HepG2 (cell line): ENCODE results near the gene CYB5D1. TPM values are rescaled to one million over a fixed set of nuclear protein-coding genes. Genes with fewer than 3 reads are reported as not detected.

Source experiments
- KDM6A ChIP-seq: IDR thresholded peaks from 2 replicates; pipeline ENCODE4 v1.6.1; 2016; ENCODE audit warnings: low read depth
- MAFG ChIP-seq: sonication (generic); formaldehyde crosslinking; IDR thresholded peaks from 2 replicates; pipeline ENCODE4 v1.5.1; 2020; ENCODE audit warnings: mild to moderate bottlenecking, missing genetic modification reagents
- MBNL3 ChIP-seq: fragments of 250-450 bp; sonication (Bioruptor Pico); conservative IDR thresholded peaks from 2 replicates; pipeline ENCODE4 v1.8.0; 2022; ENCODE audit warnings: mild to moderate bottlenecking, inconsistent platforms
- MTA1 ChIP-seq: sonication (generic); formaldehyde crosslinking; IDR thresholded peaks from 2 replicates; pipeline ENCODE4 v1.4.0; 2020; ENCODE audit warnings: missing genetic modification reagents, mild to moderate bottlenecking, borderline replicate concordance
- SIN3A ChIP-seq: IDR thresholded peaks from 2 replicates; pipeline ENCODE4 v1.6.1; 2011; ENCODE audit warnings: low read depth, mild to moderate bottlenecking, control low read depth, low read length, borderline replicate concordance
- ZNF20 ChIP-seq: sonication (generic); formaldehyde crosslinking; IDR thresholded peaks from 2 replicates; pipeline ENCODE4 v1.4.0; 2020; ENCODE audit warnings: mild to moderate bottlenecking, moderate library complexity, missing genetic modification reagents
- polyA plus RNA-seq, 8 experiments: library from polyadenylated mRNA; depleted of rRNA in 3 of 8; stranded (reverse) in 7 of 8; unstranded in 1 of 8; fragments of >200 nt; fragmentation: Illumina TruSeq in 4 of 8; extraction: Trizol in 4 of 8; gene quantifications; 2 replicates each; pipeline versions ENCODE4 v1.2.1 to v1.2.3, GENCODE V29; 2011 to 2016; ENCODE audit warnings: low read depth in 4 of 8, missing spikeins in 1 of 8, mixed read lengths in 1 of 8; ENCODE audit not compliant: insufficient read depth in 1 of 8
- total RNA-seq, 5 experiments: library from RNA; depleted of rRNA; stranded (reverse); fragments of >200 nt; fragmentation: Illumina TruSeq; extraction: Trizol; gene quantifications; 2 replicates each; pipeline ENCODE4 v1.2.3, GENCODE V29; 2016; ENCODE audit warnings: low read depth in 1 of 5
- TF ChIP-seq, protein P1 (sequence below): sonication (generic); formaldehyde crosslinking; IDR thresholded peaks from 2 replicates; pipeline ENCODE4 v1.5.0; 2020; ENCODE audit warnings: mild to moderate bottlenecking, missing genetic modification reagents, borderline replicate concordance
- TF ChIP-seq, protein P2 (sequence below), 2 experiments: IDR thresholded peaks; 2 replicates each; pipeline ENCODE4 v1.6.1; 2011 to 2012; ENCODE audit warnings: low read length in 2 of 2, borderline replicate concordance in 1 of 2, low read depth in 1 of 2, mild to moderate bottlenecking in 1 of 2, moderate library complexity in 1 of 2
- TF ChIP-seq, protein P3 (sequence below): sonication (generic); formaldehyde crosslinking; IDR thresholded peaks from 2 replicates; pipeline ENCODE4 v1.4.0; 2020; ENCODE audit warnings: missing genetic modification reagents
- TF ChIP-seq, protein P4 (sequence below), 2 experiments: sonication (generic) in 1 of 2; formaldehyde crosslinking in 1 of 2; IDR thresholded peaks; 2 replicates each; pipeline versions ENCODE4 v1.5.1 to v1.6.1; 2011 to 2020; ENCODE audit warnings: borderline replicate concordance in 1 of 2, low read depth in 1 of 2, low read length in 1 of 2, mild to moderate bottlenecking in 1 of 2, missing genetic modification reagents in 1 of 2, moderate library complexity in 1 of 2

The CYB5D1 gene
- total and polyA plus RNA-seq, 2 of the 13 experiments (the other 11 are each of a cell fraction or from before 2014, with no cell fraction given): 8.9 to 17.0 TPM

DNA sequence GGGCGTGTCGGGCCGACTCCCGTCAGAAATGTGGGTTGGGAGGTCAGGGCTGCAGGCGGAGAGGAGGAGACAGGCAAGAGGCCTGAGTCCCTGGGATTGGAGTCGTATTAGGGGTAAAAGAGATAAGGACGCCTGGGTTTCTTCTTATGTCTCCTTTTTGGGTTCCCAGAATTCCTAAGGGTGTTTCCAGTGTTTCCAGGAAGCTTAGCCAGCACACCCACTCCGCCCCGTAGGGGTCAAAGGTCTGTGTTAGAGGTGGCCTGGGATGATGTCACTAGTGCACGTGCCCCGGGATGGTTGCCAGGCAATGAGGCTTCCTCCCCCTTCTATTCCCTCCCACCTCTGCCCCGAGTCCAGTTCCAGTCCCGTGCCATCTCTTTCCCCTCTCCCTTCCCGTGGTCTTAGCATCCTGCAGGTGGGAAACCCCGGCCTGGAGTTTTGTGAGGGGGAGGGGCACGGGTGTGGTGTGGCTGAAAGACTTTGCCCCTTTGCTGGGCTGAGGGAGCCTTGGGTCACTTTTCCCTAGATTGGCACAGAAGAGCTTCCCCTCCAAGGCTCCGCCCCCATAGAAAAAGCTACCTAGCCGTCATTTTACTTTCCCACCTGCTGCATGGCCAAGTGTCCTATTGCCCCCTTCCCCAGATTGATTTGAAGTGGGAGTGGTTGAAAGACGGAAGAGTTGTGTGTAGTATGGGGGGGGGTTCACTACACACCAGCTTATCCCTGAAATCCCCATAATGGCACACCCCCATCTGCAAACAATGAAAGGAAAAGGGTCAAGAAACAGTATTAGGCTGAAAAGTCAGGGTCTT lies 21.0 kb upstream of the CYB5D1 start (continued):
- TF ChIP-seq, protein P1, sequence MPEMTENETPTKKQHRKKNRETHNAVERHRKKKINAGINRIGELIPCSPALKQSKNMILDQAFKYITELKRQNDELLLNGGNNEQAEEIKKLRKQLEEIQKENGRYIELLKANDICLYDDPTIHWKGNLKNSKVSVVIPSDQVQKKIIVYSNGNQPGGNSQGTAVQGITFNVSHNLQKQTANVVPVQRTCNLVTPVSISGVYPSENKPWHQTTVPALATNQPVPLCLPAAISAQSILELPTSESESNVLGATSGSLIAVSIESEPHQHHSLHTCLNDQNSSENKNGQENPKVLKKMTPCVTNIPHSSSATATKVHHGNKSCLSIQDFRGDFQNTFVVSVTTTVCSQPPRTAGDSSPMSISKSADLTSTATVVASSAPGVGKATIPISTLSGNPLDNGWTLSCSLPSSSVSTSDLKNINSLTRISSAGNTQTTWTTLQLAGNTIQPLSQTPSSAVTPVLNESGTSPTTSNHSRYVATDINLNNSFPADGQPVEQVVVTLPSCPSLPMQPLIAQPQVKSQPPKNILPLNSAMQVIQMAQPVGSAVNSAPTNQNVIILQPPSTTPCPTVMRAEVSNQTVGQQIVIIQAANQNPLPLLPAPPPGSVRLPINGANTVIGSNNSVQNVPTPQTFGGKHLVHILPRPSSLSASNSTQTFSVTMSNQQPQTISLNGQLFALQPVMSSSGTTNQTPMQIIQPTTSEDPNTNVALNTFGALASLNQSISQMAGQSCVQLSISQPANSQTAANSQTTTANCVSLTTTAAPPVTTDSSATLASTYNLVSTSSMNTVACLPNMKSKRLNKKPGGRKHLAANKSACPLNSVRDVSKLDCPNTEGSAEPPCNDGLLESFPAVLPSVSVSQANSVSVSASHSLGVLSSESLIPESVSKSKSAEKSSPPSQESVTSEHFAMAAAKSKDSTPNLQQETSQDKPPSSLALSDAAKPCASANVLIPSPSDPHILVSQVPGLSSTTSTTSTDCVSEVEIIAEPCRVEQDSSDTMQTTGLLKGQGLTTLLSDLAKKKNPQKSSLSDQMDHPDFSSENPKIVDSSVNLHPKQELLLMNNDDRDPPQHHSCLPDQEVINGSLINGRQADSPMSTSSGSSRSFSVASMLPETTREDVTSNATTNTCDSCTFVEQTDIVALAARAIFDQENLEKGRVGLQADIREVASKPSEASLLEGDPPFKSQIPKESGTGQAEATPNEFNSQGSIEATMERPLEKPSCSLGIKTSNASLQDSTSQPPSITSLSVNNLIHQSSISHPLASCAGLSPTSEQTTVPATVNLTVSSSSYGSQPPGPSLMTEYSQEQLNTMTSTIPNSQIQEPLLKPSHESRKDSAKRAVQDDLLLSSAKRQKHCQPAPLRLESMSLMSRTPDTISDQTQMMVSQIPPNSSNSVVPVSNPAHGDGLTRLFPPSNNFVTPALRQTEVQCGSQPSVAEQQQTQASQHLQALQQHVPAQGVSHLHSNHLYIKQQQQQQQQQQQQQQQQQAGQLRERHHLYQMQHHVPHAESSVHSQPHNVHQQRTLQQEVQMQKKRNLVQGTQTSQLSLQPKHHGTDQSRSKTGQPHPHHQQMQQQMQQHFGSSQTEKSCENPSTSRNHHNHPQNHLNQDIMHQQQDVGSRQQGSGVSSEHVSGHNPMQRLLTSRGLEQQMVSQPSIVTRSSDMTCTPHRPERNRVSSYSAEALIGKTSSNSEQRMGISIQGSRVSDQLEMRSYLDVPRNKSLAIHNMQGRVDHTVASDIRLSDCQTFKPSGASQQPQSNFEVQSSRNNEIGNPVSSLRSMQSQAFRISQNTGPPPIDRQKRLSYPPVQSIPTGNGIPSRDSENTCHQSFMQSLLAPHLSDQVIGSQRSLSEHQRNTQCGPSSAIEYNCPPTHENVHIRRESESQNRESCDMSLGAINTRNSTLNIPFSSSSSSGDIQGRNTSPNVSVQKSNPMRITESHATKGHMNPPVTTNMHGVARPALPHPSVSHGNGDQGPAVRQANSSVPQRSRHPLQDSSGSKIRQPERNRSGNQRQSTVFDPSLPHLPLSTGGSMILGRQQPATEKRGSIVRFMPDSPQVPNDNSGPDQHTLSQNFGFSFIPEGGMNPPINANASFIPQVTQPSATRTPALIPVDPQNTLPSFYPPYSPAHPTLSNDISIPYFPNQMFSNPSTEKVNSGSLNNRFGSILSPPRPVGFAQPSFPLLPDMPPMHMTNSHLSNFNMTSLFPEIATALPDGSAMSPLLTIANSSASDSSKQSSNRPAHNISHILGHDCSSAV (CRISPR knock-in tag): no peak
- peak; percentile 99 for TF ChIP-seq SIN3A
- TF ChIP-seq MTA1 (CRISPR knock-in tag): peak; percentile 95; the same call in 1 of the 2 replicates
- TF ChIP-seq, protein P2, sequence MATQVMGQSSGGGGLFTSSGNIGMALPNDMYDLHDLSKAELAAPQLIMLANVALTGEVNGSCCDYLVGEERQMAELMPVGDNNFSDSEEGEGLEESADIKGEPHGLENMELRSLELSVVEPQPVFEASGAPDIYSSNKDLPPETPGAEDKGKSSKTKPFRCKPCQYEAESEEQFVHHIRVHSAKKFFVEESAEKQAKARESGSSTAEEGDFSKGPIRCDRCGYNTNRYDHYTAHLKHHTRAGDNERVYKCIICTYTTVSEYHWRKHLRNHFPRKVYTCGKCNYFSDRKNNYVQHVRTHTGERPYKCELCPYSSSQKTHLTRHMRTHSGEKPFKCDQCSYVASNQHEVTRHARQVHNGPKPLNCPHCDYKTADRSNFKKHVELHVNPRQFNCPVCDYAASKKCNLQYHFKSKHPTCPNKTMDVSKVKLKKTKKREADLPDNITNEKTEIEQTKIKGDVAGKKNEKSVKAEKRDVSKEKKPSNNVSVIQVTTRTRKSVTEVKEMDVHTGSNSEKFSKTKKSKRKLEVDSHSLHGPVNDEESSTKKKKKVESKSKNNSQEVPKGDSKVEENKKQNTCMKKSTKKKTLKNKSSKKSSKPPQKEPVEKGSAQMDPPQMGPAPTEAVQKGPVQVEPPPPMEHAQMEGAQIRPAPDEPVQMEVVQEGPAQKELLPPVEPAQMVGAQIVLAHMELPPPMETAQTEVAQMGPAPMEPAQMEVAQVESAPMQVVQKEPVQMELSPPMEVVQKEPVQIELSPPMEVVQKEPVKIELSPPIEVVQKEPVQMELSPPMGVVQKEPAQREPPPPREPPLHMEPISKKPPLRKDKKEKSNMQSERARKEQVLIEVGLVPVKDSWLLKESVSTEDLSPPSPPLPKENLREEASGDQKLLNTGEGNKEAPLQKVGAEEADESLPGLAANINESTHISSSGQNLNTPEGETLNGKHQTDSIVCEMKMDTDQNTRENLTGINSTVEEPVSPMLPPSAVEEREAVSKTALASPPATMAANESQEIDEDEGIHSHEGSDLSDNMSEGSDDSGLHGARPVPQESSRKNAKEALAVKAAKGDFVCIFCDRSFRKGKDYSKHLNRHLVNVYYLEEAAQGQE (IDR thresholded peaks at IDR 0.05; ENCODE audit: borderline replicate concordance in 1 of 2, low read depth in 1 of 2, low read length in 2 of 2): no peak; a peak in 2 of 4 replicates
- TF ChIP-seq MAFG: no peak
- peak; percentile 96 for TF ChIP-seq KDM6A
- no peak for TF ChIP-seq ZNF20 (CRISPR knock-in tag)
- TF ChIP-seq, protein P3, sequence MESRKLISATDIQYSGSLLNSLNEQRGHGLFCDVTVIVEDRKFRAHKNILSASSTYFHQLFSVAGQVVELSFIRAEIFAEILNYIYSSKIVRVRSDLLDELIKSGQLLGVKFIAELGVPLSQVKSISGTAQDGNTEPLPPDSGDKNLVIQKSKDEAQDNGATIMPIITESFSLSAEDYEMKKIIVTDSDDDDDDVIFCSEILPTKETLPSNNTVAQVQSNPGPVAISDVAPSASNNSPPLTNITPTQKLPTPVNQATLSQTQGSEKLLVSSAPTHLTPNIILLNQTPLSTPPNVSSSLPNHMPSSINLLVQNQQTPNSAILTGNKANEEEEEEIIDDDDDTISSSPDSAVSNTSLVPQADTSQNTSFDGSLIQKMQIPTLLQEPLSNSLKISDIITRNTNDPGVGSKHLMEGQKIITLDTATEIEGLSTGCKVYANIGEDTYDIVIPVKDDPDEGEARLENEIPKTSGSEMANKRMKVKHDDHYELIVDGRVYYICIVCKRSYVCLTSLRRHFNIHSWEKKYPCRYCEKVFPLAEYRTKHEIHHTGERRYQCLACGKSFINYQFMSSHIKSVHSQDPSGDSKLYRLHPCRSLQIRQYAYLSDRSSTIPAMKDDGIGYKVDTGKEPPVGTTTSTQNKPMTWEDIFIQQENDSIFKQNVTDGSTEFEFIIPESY: peak; percentile 73; the same call in 1 of the 2 replicates
- TF ChIP-seq, protein P4, sequence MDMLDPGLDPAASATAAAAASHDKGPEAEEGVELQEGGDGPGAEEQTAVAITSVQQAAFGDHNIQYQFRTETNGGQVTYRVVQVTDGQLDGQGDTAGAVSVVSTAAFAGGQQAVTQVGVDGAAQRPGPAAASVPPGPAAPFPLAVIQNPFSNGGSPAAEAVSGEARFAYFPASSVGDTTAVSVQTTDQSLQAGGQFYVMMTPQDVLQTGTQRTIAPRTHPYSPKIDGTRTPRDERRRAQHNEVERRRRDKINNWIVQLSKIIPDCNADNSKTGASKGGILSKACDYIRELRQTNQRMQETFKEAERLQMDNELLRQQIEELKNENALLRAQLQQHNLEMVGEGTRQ (IDR thresholded peaks at IDR 0.05; ENCODE audit: low read depth, low read length): peak; percentile 91
- TF ChIP-seq, protein P4 (CRISPR knock-in tag; IDR thresholded peaks at IDR 0.05; ENCODE audit: borderline replicate concordance): peak; percentile 90; the same call in 1 of the 2 replicates
- no peak for TF ChIP-seq MBNL3 (CRISPR knock-in tag)
